Prostate gland (tissue), 2 donors: ENCODE data around the gene HMMR.

Experiments used
- CTCF ChIP-seq, 4 experiments: fragments of 200-600 bp in 2 of 4; fragments of 450-650 bp in 2 of 4; sonication (generic) in 2 of 4; IDR thresholded peaks; 1 replicate in 3 of 4; 2 replicates in 1 of 4; pipeline ENCODE4 v1.5.1; 2016 to 2019; ENCODE audit warnings: antibody characterized with exemption in 4 of 4, mild to moderate bottlenecking in 2 of 4, moderate library complexity in 2 of 4
- POLR2AphosphoS5 ChIP-seq: sonication (generic); formaldehyde crosslinking; IDR thresholded peaks from one replicate; pipeline ENCODE4 v1.6.1; 2017; ENCODE audit warnings: antibody characterized with exemption

- TF ChIP-seq CTCF (IDR thresholded peaks at IDR 0.05) (no peak), POLR2AphosphoS5 (no peak)
Observed at GRCh38 chr5:163529698-163530097, 69.3 kb downstream of the HMMR start.
